GM23338 (cell line): ENCODE results near the gene NDUFA13. TPM values are rescaled to one million over a fixed set of nuclear protein-coding genes. Genes with fewer than 3 reads are reported as not detected.

ENCODE experiments used
- ATAC-seq: fragments of 200-7000 bp; cut with Tn5 transposase; 3 replicates; pipeline ENCODE4 v1.9.1; 2020
- DNase-seq: peaks from one replicate; pipeline ENCODE4 v3.0.0-alpha.2; 2015; ENCODE audit warnings: low spot score
- H2AFZ ChIP-seq: fragments of 200-600 bp; sonication (generic); 2 replicates; pipeline ENCODE4 v1.8.0; 2016; ENCODE audit warnings: antibody characterized with exemption, mild to moderate bottlenecking, moderate library complexity
- H3F3A ChIP-seq: fragments of 200-600 bp; sonication (generic); replicated peaks from 2 replicates; pipeline ENCODE4 v1.8.0; 2017; ENCODE audit warnings: antibody characterized with exemption, mixed run types, low read depth
- H3K27ac ChIP-seq: fragments of 200-600 bp; sonication (generic); 2 replicates; pipeline ENCODE4 v1.6.1; 2016; ENCODE audit warnings: low read depth
- H3K27me3 ChIP-seq: fragments of 200-600 bp; sonication (generic); 2 replicates; pipeline ENCODE4 v1.8.0; 2016; ENCODE audit warnings: mild to moderate bottlenecking, mixed run types, moderate library complexity; ENCODE audit not compliant: insufficient read depth
- H3K36me3 ChIP-seq: fragments of 200-600 bp; sonication (generic); 2 replicates; pipeline ENCODE4 v1.8.0; 2016; ENCODE audit warnings: mild to moderate bottlenecking; ENCODE audit not compliant: insufficient read depth
- H3K4me1 ChIP-seq: fragments of 200-600 bp; sonication (generic); 2 replicates; pipeline ENCODE4 v1.8.0; 2016; ENCODE audit warnings: mild to moderate bottlenecking, moderate library complexity; ENCODE audit not compliant: insufficient read depth
- H3K4me2 ChIP-seq: fragments of 200-600 bp; sonication (generic); 2 replicates; pipeline ENCODE4 v1.7.1; 2017; ENCODE audit warnings: mixed run types
- H3K4me3 ChIP-seq: fragments of 200-600 bp; sonication (generic); 2 replicates; pipeline ENCODE4 v1.6.1; 2016; ENCODE audit warnings: mixed run types
- H3K79me2 ChIP-seq: fragments of 200-600 bp; sonication (generic); replicated peaks from 2 replicates; pipeline ENCODE4 v1.8.0; 2017; ENCODE audit warnings: mild to moderate bottlenecking; ENCODE audit not compliant: insufficient read depth
- H3K9me2 ChIP-seq: fragments of 200-600 bp; sonication (generic); 2 replicates; pipeline ENCODE4 v1.8.0; 2017; ENCODE audit not compliant: insufficient read depth
- H4K20me1 ChIP-seq: fragments of 200-600 bp; sonication (generic); replicated peaks from 2 replicates; pipeline ENCODE4 v1.8.0; 2017; ENCODE audit warnings: mild to moderate bottlenecking; ENCODE audit not compliant: insufficient read depth
- H3K27ac Mint-ChIP-seq: 2 replicates; pipeline ENCODE4 v1.8.0; 2020; ENCODE audit warnings: inconsistent platforms, mild to moderate bottlenecking, moderate library complexity, mixed read lengths
- H3K27me3 Mint-ChIP-seq: 3 replicates; pipeline ENCODE4 v1.8.0; 2022; ENCODE audit warnings: low read depth, mild to moderate bottlenecking, moderate library complexity, mixed read lengths, inconsistent platforms; ENCODE audit not compliant: insufficient read depth, poor library complexity
- H3K36me3 Mint-ChIP-seq: 3 replicates; pipeline ENCODE4 v1.8.0; 2021; ENCODE audit warnings: low read depth, mild to moderate bottlenecking, inconsistent platforms, moderate library complexity, mixed read lengths
- H3K4me1 Mint-ChIP-seq: 3 replicates; pipeline ENCODE4 v1.8.0; 2020; ENCODE audit warnings: mild to moderate bottlenecking, inconsistent platforms, mixed read lengths
- H3K4me3 Mint-ChIP-seq: 3 replicates; pipeline ENCODE4 v1.8.0; 2021; ENCODE audit warnings: moderate library complexity, mild to moderate bottlenecking, inconsistent platforms, mixed read lengths
- H3K9me3 Mint-ChIP-seq: 3 replicates; pipeline ENCODE4 v1.8.0; 2020; ENCODE audit warnings: moderate library complexity, mild to moderate bottlenecking, inconsistent platforms, mixed read lengths
- CREB1 ChIP-seq: fragments of 250-450 bp; sonication (Bioruptor Pico); IDR thresholded peaks from 2 replicates; pipeline ENCODE4 v1.5.0; 2020; ENCODE audit warnings: low read depth, mild to moderate bottlenecking, moderate library complexity
- CTCF ChIP-seq, 2 experiments: fragments of 200-600 bp in 1 of 2; sonication (generic) in 1 of 2; conservative IDR thresholded peaks; 2 replicates each; pipeline versions ENCODE4 v1.5.1 to v1.6.1; 2016 to 2017; ENCODE audit warnings: antibody characterized with exemption in 2 of 2, low read depth in 2 of 2, mild to moderate bottlenecking in 2 of 2, moderate library complexity in 1 of 2
- ETS1 ChIP-seq: IDR thresholded peaks from 2 replicates; pipeline ENCODE4 v1.6.1; 2016; ENCODE audit warnings: antibody characterized with exemption
- EZH2 ChIP-seq: fragments of 200-600 bp; sonication (generic); IDR thresholded peaks from one replicate; pipeline ENCODE4 v1.8.0; 2017; ENCODE audit warnings: antibody characterized with exemption, mild to moderate bottlenecking, low read depth; ENCODE audit not compliant: unreplicated experiment
- EZH2phosphoT487 ChIP-seq: fragments of 200-600 bp; sonication (generic); IDR thresholded peaks from one replicate; pipeline ENCODE4 v1.8.1; 2018; ENCODE audit warnings: antibody characterized with exemption; ENCODE audit not compliant: unreplicated experiment
- JUNB ChIP-seq: IDR thresholded peaks from one replicate; pipeline ENCODE4 v1.6.1; 2016; ENCODE audit warnings: antibody characterized with exemption; ENCODE audit not compliant: unreplicated experiment
- NANOG ChIP-seq: IDR thresholded peaks from 2 replicates; pipeline ENCODE4 v1.6.1; 2016; ENCODE audit warnings: antibody characterized with exemption, borderline replicate concordance
- POLR2AphosphoS5 ChIP-seq: IDR thresholded peaks from 2 replicates; pipeline ENCODE4 v1.6.1; 2016; ENCODE audit warnings: antibody characterized with exemption, low read depth
- REST ChIP-seq: IDR thresholded peaks from one replicate; pipeline ENCODE4 v1.6.1; 2018; ENCODE audit warnings: antibody characterized with exemption; ENCODE audit not compliant: unreplicated experiment
- STAT1 ChIP-seq: IDR thresholded peaks from one replicate; pipeline ENCODE4 v1.6.1; 2016; ENCODE audit warnings: antibody characterized with exemption; ENCODE audit not compliant: unreplicated experiment
- ZNF114 ChIP-seq: fragments of 250-450 bp; sonication (Bioruptor Pico); IDR thresholded peaks from 2 replicates; pipeline ENCODE4 v1.5.0; 2020; ENCODE audit warnings: mild to moderate bottlenecking, moderate library complexity
- ZNF331 ChIP-seq: fragments of 250-450 bp; sonication (Bioruptor Pico); IDR thresholded peaks from 2 replicates; pipeline ENCODE4 v1.5.0; 2020; ENCODE audit warnings: low read depth, mild to moderate bottlenecking, moderate library complexity
- ZNF462 ChIP-seq: fragments of 250-450 bp; sonication (Bioruptor Pico); IDR thresholded peaks from 2 replicates; pipeline ENCODE4 v1.5.0; 2020; ENCODE audit warnings: mild to moderate bottlenecking, moderate library complexity
- polyA plus RNA-seq: library from polyadenylated mRNA; unstranded; fragments of >200 nt; fragmentation: Nextera tagmentation; extraction: Ambion mirVana; gene quantifications from 2 replicates; pipeline ENCODE4 v1.2.1, GENCODE V29; 2016
- total RNA-seq: library from RNA; depleted of rRNA; stranded (reverse); fragments of >200 nt; shearing (Covaris generic); gene quantifications from 2 replicates; pipeline ENCODE4 v1.2.3, GENCODE V29; 2014

Gene NDUFA13
- total and polyA plus RNA-seq, 2 experiments from 2014 or later = 143 to 598 TPM

- no peak overlapping the region for H3K27ac ChIP-seq
- H3K4me1 Mint-ChIP-seq = peaks cover 13% of the 10 kb centered on the region
- peaks cover 24% of the 10 kb centered on the region for H3K27me3 Mint-ChIP-seq
- no peak overlapping the region for H2AFZ ChIP-seq
- peaks cover 57% of the 10 kb centered on the region for H3K36me3 Mint-ChIP-seq
- no peak for DNase-seq
- ATAC-seq = no peak
- no peak overlapping the region for H3K4me3 ChIP-seq
- H3K9me2 ChIP-seq = no peaks in the 10 kb centered on the region
- peaks cover 12% of the 10 kb centered on the region; the same call in 1 of the 2 replicates for H3K36me3 ChIP-seq
- H3K4me1 ChIP-seq = no peaks in the 10 kb centered on the region
- H3F3A ChIP-seq = peaks cover 31% of the 10 kb centered on the region
- no peaks in the 10 kb centered on the region for H3K79me2 ChIP-seq
- no peak overlapping the region for H3K27ac Mint-ChIP-seq
- no peaks in the 10 kb centered on the region for H3K27me3 ChIP-seq
- H3K4me3 Mint-ChIP-seq = no peak overlapping the region
- H3K9me3 Mint-ChIP-seq = no peaks in the 10 kb centered on the region
- no peak overlapping the region for H3K4me2 ChIP-seq
- TF ChIP-seq CREB1 (CRISPR knock-in tag) = no peak
- TF ChIP-seq ZNF462 (CRISPR knock-in tag) = no peak
- no peak for TF ChIP-seq CTCF (conservative IDR thresholded peaks at IDR 0.05; ENCODE audit: low read depth in 2 of 2)
- no peak for TF ChIP-seq ZNF331 (CRISPR knock-in tag)
- no peak for TF ChIP-seq EZH2
- no peak for TF ChIP-seq STAT1
- TF ChIP-seq EZH2phosphoT487 = no peak
- no peak for TF ChIP-seq ZNF114 (CRISPR knock-in tag)
- no peak for TF ChIP-seq JUNB
- no peak for TF ChIP-seq REST
- TF ChIP-seq ETS1 = no peak
- TF ChIP-seq POLR2AphosphoS5 = no peak
- TF ChIP-seq NANOG = no peak
- H4K20me1 ChIP-seq = peaks cover 11% of the 10 kb centered on the region
These were observed 10.2 kb upstream of the NDUFA13 start for GRCh38 chr19:19505669-19506326.
